ENCODE data around the gene CYSLTR2.

DNA sequence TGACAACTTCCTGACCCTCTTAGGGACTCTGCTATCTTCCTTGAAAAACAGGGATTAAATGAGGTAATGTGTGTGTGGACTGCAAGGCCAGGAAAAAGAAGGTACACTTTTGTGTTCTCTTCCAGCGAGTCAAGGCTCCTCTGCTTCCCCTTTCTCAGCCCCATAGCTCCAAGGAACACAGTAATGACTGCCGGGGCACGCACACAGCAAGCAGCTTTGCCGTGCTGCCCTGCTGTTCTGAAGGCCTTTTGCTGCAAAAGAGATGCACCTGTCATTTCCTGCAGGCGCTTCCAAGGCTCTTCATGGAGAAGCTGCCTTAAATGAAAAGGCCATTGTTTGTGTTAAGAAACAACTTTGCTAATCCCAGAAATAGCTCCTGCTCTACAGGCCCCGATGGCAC lies 84.6 kb downstream of the CYSLTR2 start:
- TF ChIP-seq, protein P1, sequence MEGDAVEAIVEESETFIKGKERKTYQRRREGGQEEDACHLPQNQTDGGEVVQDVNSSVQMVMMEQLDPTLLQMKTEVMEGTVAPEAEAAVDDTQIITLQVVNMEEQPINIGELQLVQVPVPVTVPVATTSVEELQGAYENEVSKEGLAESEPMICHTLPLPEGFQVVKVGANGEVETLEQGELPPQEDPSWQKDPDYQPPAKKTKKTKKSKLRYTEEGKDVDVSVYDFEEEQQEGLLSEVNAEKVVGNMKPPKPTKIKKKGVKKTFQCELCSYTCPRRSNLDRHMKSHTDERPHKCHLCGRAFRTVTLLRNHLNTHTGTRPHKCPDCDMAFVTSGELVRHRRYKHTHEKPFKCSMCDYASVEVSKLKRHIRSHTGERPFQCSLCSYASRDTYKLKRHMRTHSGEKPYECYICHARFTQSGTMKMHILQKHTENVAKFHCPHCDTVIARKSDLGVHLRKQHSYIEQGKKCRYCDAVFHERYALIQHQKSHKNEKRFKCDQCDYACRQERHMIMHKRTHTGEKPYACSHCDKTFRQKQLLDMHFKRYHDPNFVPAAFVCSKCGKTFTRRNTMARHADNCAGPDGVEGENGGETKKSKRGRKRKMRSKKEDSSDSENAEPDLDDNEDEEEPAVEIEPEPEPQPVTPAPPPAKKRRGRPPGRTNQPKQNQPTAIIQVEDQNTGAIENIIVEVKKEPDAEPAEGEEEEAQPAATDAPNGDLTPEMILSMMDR (conservative IDR thresholded peaks at IDR 0.05): no peak
- TF ChIP-seq ZFX (IDR thresholded peaks at IDR 0.05): no peak
